Endothelial cell of umbilical vein (primary cell): ENCODE results near the gene CDHR5.

Source experiments
- EZH2 ChIP-seq: IDR thresholded peaks from 2 replicates; pipeline ENCODE4 v1.6.1; 2012; ENCODE audit warnings: borderline replicate concordance, low read depth, mild to moderate bottlenecking, moderate library complexity, low read length, inconsistent platforms; ENCODE audit not compliant: severe bottlenecking
- GATA2 ChIP-seq: IDR thresholded peaks from 2 replicates; pipeline ENCODE4 v1.7.0; 2011; ENCODE audit warnings: low read depth, mild to moderate bottlenecking, moderate library complexity, mixed read lengths, low read length; ENCODE audit not compliant: insufficient read length, insufficient read depth
- JUN ChIP-seq: IDR thresholded peaks from 2 replicates; pipeline ENCODE4 v1.6.1; 2011; ENCODE audit warnings: borderline replicate concordance, low read depth; ENCODE audit not compliant: insufficient read length, insufficient read depth
- MYC ChIP-seq: IDR thresholded peaks from one replicate; pipeline ENCODE4 v1.6.1; 2011; ENCODE audit warnings: mild to moderate bottlenecking, low read depth, low read length
- POLR2A ChIP-seq: IDR thresholded peaks from 2 replicates; pipeline ENCODE4 v1.6.1; 2012; ENCODE audit warnings: low read depth, mild to moderate bottlenecking, control low read depth, low read length
- POLR2AphosphoS5 ChIP-seq: IDR thresholded peaks from 2 replicates; pipeline ENCODE4 v1.6.1; 2012; ENCODE audit warnings: low read depth, mild to moderate bottlenecking, control low read depth, low read length, moderate library complexity; ENCODE audit not compliant: insufficient read depth
- TF ChIP-seq, protein P1 (sequence below), 2 donors: IDR thresholded peaks; 1 replicate in 1 of 2; 2 replicates in 1 of 2; pipeline ENCODE4 v1.5.1; 2011; ENCODE audit warnings: low read length in 2 of 2, mild to moderate bottlenecking in 2 of 2, moderate library complexity in 2 of 2, control low read depth in 1 of 2, inconsistent platforms in 1 of 2, low read depth in 1 of 2; ENCODE audit not compliant: insufficient read depth in 1 of 2; ENCODE audit errors: extremely low read depth in 1 of 2
- TF ChIP-seq, protein P2 (sequence below): IDR thresholded peaks from 2 replicates; pipeline ENCODE4 v1.6.1; 2011; ENCODE audit not compliant: insufficient read depth, insufficient read length

DNA sequence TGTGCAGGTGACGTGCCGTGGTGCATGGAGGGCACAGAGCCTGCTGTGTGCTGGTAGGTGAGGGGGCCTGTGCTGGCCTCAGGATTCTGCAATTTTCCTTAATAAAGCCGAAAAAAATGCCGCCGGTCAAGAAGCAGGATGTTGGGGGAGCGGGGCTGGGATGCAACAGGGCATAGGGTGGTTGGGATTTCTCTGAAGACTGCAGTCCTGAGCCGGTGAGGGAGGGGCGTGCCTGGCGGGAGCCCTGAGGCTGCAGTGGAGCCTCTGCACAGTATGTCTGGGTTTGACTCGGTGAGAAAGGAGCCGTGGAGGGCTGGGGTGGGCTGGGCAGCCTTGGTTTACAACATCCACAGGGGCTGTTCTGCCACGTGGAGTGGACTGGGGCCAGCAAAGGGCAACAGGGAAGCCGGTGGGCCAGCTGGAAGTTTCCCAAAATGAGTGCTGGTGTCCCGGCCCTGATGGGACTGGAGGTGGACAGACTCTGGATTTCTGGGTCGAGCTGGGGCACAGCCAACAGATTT is 1.3 kb downstream of the CDHR5 start:
- TF ChIP-seq POLR2A: no peak
- TF ChIP-seq, protein P1, sequence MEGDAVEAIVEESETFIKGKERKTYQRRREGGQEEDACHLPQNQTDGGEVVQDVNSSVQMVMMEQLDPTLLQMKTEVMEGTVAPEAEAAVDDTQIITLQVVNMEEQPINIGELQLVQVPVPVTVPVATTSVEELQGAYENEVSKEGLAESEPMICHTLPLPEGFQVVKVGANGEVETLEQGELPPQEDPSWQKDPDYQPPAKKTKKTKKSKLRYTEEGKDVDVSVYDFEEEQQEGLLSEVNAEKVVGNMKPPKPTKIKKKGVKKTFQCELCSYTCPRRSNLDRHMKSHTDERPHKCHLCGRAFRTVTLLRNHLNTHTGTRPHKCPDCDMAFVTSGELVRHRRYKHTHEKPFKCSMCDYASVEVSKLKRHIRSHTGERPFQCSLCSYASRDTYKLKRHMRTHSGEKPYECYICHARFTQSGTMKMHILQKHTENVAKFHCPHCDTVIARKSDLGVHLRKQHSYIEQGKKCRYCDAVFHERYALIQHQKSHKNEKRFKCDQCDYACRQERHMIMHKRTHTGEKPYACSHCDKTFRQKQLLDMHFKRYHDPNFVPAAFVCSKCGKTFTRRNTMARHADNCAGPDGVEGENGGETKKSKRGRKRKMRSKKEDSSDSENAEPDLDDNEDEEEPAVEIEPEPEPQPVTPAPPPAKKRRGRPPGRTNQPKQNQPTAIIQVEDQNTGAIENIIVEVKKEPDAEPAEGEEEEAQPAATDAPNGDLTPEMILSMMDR (IDR thresholded peaks at IDR 0.05; ENCODE audit: extremely low read depth in 1 of 2, insufficient read depth in 1 of 2, low read depth in 1 of 2, low read length in 2 of 2): no peak
- TF ChIP-seq EZH2: no peak
- no peak for TF ChIP-seq POLR2AphosphoS5
- no peak for TF ChIP-seq GATA2
- TF ChIP-seq, protein P2, sequence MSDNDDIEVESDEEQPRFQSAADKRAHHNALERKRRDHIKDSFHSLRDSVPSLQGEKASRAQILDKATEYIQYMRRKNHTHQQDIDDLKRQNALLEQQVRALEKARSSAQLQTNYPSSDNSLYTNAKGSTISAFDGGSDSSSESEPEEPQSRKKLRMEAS: no peak
- TF ChIP-seq JUN: no peak
- no peak for TF ChIP-seq MYC
